ENCODE measurements around the gene CCDC92.

DNA sequence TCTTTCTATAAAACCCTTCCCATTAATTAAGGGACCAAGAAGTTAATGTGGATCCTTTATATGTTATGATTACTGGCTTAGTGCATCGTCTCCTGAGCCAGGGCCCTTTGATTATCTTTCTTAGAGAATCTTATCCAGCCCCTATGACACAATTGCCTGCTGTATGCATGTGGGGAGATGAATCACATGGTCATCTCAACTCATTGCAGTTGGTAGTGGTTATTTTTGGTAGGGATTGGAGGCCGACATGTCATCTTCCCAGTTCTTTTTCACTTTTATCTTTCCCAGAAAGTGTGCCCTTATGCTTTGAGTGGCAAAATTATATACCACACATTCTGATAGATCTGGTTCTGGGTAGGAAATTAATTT, 26.3 kb upstream of the CCDC92 start:
- TF ChIP-seq STAT1 (conservative IDR thresholded peaks at IDR 0.05) (no peak), ASH2L (IDR thresholded peaks at IDR 0.05; ENCODE audit: borderline replicate concordance, low read depth) (no peak), USF2 (IDR thresholded peaks at IDR 0.05; ENCODE audit: borderline replicate concordance, low read depth, low read length) (no peak), ZSCAN29 (IDR thresholded peaks at IDR 0.05) (no peak)

Data from GM12878 (cell line).